Activated naive CD8-positive, alpha-beta T cell treated with anti-CD3 and anti-CD28 coated beads for 36 hours (primary cell): ENCODE measurements around the gene DPP9. TPM values are rescaled to one million over a fixed set of nuclear protein-coding genes. Genes with fewer than 3 reads are reported as not detected.
"Not testable (repeated sequence)": the region's sequence is repeated elsewhere in the genome, so short reads cannot be mapped to it uniquely, and the experiment has no call there.

Experiments
- DNase-seq: peaks from one replicate; pipeline ENCODE4 v3.0.0; 2021
- H3K27ac Mint-ChIP-seq: one replicate; pipeline ENCODE4 v1.8.0; 2022; ENCODE audit warnings: mild to moderate bottlenecking, moderate library complexity, mixed read lengths
- H3K27me3 Mint-ChIP-seq: one replicate; pipeline ENCODE4 v1.8.0; 2022; ENCODE audit warnings: mild to moderate bottlenecking, mixed read lengths
- H3K36me3 Mint-ChIP-seq: one replicate; pipeline ENCODE4 v1.8.0; 2021; ENCODE audit warnings: mild to moderate bottlenecking, mixed read lengths
- H3K4me1 Mint-ChIP-seq: one replicate; pipeline ENCODE4 v1.8.0; 2021; ENCODE audit warnings: mixed read lengths
- H3K4me3 Mint-ChIP-seq: one replicate; pipeline ENCODE4 v1.8.0; 2022; ENCODE audit warnings: mild to moderate bottlenecking, moderate library complexity, mixed read lengths
- H3K9me3 Mint-ChIP-seq: one replicate; pipeline ENCODE4 v1.8.0; 2022; ENCODE audit warnings: mixed read lengths
- total RNA-seq, 2 experiments: library from RNA; stranded (reverse); gene quantifications; one replicate each; pipeline ENCODE4 v1.2.3, GENCODE V29; 2021

The DPP9 gene
- total RNA-seq, 2 experiments from 2014 or later: 71.7 to 72.3 TPM

GRCh38 chr19:4690361-4690760 is 33.3 kb downstream of the DPP9 start:
- Mint-ChIP-seq H3K4me3 (no peak overlapping the region), H3K36me3 (peaks cover 13% of the 10 kb centered on the region), H3K9me3 (no peaks in the 10 kb centered on the region), H3K27me3 (no peaks in the 10 kb centered on the region), H3K4me1 (no peaks in the 10 kb centered on the region), H3K27ac (no peak overlapping the region)
- DNase-seq: no peak

- Mint-ChIP-seq H3K9me3 (no peaks in the 10 kb centered on the region), H3K27ac (no peak overlapping the region), H3K4me1 (no peaks in the 10 kb centered on the region), H3K27me3 (no peaks in the 10 kb centered on the region), H3K4me3 (no peak overlapping the region), H3K36me3 (peaks cover 10% of the 10 kb centered on the region)
- DNase-seq: no peak
These were observed 34.2 kb downstream of the DPP9 start for GRCh38 chr19:4689403-4689802.

DNA sequence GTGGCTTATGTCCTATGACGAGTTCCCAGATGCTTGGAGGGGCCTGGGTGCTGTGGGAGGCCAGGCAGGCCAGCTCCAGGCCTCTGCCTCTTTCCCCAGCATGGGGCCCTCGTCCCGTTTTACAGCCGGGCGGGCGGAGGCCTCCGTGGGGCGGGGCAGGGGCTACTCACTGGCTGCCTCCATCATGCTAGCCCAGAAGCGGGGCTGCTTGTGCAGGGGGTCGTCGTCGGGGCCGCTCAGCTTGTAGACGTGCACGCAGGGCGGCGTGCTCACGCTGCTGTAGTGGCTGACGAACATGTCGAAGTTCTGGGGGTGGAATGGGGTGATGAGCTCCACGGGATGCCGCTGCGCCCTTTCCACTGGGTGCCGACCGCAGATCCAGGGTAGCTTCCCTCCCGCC is 35.1 kb downstream of the DPP9 start:
- DNase-seq: no peak
- no peak overlapping the region for H3K4me3 Mint-ChIP-seq
- no peaks in the 10 kb centered on the region for H3K27me3 Mint-ChIP-seq
- no peak overlapping the region for H3K27ac Mint-ChIP-seq
- H3K4me1 Mint-ChIP-seq: no peaks in the 10 kb centered on the region
- peaks cover 8% of the 10 kb centered on the region for H3K36me3 Mint-ChIP-seq
- H3K9me3 Mint-ChIP-seq: no peaks in the 10 kb centered on the region

DNA sequence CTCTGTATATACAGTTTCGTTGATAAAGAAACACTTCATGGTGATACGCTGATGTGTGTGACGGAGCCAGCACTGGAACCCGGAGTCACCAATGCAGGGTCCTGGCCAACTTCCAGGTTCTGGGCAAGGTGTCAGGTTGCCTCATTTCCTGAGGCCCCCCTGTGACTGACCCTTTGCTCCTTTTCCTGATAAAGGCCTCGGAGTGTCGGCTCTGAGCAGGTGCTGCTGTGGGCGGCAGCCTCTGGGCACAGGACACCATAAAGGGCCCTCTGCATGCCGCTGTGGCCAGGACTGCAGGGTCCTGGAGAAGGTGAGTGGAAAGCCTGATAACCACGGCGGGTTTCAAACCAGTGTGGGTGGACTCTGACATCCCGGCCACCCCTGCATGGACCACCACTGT is 36.2 kb downstream of the DPP9 start:
- Mint-ChIP-seq H3K36me3 (peaks cover 4% of the 10 kb centered on the region), H3K4me3 (no peak overlapping the region), H3K27ac (no peak overlapping the region), H3K4me1 (no peaks in the 10 kb centered on the region), H3K27me3 (no peaks in the 10 kb centered on the region), H3K9me3 (no peaks in the 10 kb centered on the region)
- DNase-seq: no peak

DNA sequence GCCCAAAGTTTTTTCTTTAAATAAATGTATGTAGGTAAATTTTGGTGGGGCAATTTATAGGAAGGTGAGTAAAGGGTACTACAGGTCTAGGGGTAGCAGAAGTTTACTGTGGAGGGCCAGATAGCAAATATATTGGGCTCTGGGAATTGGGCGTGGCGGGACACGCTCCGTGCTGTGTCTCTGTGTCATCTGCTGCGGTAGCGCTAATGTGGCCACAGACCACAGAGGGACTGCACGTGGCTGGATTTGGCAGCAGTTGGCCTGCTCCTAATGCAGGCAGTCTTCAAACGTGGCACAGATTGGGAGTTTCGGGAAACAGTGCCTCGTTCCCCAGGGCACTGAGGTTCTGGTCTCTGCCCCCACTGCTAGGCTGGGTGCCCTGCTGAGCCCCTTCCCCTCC is 36.9 kb downstream of the DPP9 start:
- Mint-ChIP-seq H3K27ac (no peak overlapping the region), H3K4me3 (no peak overlapping the region), H3K9me3 (no peaks in the 10 kb centered on the region), H3K36me3 (peaks cover 4% of the 10 kb centered on the region), H3K27me3 (no peaks in the 10 kb centered on the region), H3K4me1 (no peaks in the 10 kb centered on the region)
- DNase-seq: no peak

GRCh38 chr19:4684312-4685095 is 39.1 kb downstream of the DPP9 start:
- no peak for DNase-seq
- H3K27me3 Mint-ChIP-seq: no peaks in the 10 kb centered on the region
- H3K27ac Mint-ChIP-seq: no peak overlapping the region
- H3K9me3 Mint-ChIP-seq: no peaks in the 10 kb centered on the region
- H3K36me3 Mint-ChIP-seq: peaks cover 4% of the 10 kb centered on the region
- no peak overlapping the region for H3K4me3 Mint-ChIP-seq
- H3K4me1 Mint-ChIP-seq: no peaks in the 10 kb centered on the region

GRCh38 chr19:4682417-4683200 is 41.0 kb downstream of the DPP9 start:
- H3K27ac Mint-ChIP-seq: no peak overlapping the region
- peaks cover 11% of the 10 kb centered on the region for H3K36me3 Mint-ChIP-seq
- no peaks in the 10 kb centered on the region for H3K9me3 Mint-ChIP-seq
- DNase-seq: no peak
- H3K27me3 Mint-ChIP-seq: no peaks in the 10 kb centered on the region
- H3K4me3 Mint-ChIP-seq: no peak overlapping the region
- H3K4me1 Mint-ChIP-seq: no peaks in the 10 kb centered on the region

GRCh38 chr19:4680021-4680420 is 43.6 kb downstream of the DPP9 start:
- not testable (repeated sequence) for H3K27ac Mint-ChIP-seq, H3K27me3 Mint-ChIP-seq, DNase-seq, H3K9me3 Mint-ChIP-seq, H3K4me3 Mint-ChIP-seq, H3K4me1 Mint-ChIP-seq
- peaks cover 11% of the 10 kb centered on the region for H3K36me3 Mint-ChIP-seq

GRCh38 chr19:4678881-4679790 is 44.5 kb downstream of the DPP9 start:
- no peak overlapping the region for H3K27ac Mint-ChIP-seq
- no peaks in the 10 kb centered on the region for H3K27me3 Mint-ChIP-seq
- H3K4me1 Mint-ChIP-seq: no peaks in the 10 kb centered on the region
- H3K9me3 Mint-ChIP-seq: no peaks in the 10 kb centered on the region
- H3K4me3 Mint-ChIP-seq: peak overlapping the region; percentile 25
- peak; percentile 22 for DNase-seq
- H3K36me3 Mint-ChIP-seq: peaks cover 11% of the 10 kb centered on the region

DNA sequence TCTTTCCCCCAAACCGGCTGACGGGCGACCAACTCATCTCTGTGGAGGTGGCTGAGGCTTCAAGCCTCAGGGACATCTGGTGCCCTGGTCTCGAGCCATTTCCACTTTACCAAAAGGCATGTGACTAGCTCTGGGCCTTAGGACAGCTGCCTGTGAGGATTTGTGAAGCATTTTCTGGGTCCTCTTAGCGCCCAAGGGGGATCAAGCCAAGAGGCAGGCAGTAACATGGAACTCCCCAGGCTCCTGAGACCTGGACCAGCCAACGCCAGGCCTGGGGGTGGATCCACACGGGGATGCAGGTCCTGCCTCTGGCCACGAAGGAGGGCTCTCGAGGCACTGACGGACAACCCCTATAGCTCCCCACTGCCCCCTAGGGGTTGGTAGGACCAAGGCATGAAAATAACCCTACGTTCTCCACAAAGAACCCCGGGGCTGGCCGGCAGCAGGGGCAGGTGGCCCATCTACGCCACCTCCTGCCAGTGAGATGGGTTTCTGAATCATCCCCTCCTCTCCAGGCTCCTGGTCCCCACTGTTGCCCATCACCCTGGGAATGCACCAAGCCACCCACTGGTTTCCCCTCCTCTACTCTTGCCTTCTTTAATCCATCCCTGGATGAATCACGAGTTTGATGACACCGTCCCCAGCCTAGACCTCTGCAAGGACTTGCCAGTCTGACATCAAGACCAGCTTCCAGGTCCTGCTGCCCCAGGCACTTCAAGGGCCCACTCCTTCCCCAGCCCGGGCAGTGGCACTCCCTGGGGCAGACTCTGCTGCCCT is 46.5 kb downstream of the DPP9 start:
- Mint-ChIP-seq H3K4me3 (no peak overlapping the region), H3K9me3 (no peaks in the 10 kb centered on the region), H3K27me3 (no peaks in the 10 kb centered on the region), H3K36me3 (peaks cover 7% of the 10 kb centered on the region), H3K4me1 (no peaks in the 10 kb centered on the region), H3K27ac (no peak overlapping the region)
- DNase-seq: peak; percentile 42

DNA sequence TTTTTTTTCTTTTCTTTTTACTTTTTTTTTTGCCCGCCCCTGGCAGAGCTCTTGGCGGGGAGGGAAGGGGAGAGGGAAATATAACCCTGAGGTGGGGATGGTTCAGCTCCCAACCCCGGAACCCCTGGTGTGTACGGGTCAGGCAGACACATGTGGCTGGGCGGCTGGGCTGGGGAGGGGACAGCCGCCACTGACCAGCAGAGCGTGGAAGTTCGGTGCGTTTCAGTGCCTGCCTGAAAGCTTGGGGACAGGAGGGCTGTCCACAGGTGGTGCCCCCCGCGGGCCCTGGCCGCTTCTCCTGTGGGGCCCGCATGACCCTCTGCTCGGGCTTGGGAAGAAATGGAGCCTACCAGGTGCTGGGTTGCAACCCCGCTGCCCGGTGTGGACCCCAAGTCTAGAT is 48.3 kb downstream of the DPP9 start:
- no peak for DNase-seq
- no peak overlapping the region for H3K4me3 Mint-ChIP-seq
- no peaks in the 10 kb centered on the region for H3K27me3 Mint-ChIP-seq
- H3K9me3 Mint-ChIP-seq: no peaks in the 10 kb centered on the region
- H3K36me3 Mint-ChIP-seq: peaks cover 7% of the 10 kb centered on the region
- no peaks in the 10 kb centered on the region for H3K4me1 Mint-ChIP-seq
- H3K27ac Mint-ChIP-seq: no peak overlapping the region

DNA sequence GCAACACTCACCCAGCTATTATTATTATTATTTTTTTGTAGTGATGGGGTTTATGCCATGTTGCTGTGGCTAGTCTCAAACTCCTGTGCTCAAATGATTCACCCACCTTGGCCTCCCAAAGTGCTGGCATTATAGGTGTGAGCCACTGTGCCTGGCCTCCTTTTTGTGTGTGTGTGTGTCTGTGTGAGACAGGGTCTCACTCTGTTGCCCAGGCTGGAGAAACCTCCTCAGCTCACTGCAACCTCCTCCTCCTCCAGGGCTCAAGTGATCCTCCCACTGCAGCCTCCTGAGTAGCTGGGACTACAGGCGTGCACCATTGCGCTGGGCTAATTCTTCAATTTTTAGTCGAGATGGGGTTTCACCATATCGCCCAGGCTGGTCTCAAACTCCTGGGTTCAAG is 49.9 kb downstream of the DPP9 start:
- H3K27ac Mint-ChIP-seq: no peak overlapping the region

GRCh38 chr19:4673216-4673615 is 50.4 kb downstream of the DPP9 start:
- H3K4me1 Mint-ChIP-seq: peaks cover 12% of the 10 kb centered on the region
- no peaks in the 10 kb centered on the region for H3K27me3 Mint-ChIP-seq
- no peak for DNase-seq
- H3K4me3 Mint-ChIP-seq: no peak overlapping the region
- no peak overlapping the region for H3K27ac Mint-ChIP-seq
- peaks cover 4% of the 10 kb centered on the region for H3K36me3 Mint-ChIP-seq
- no peaks in the 10 kb centered on the region for H3K9me3 Mint-ChIP-seq

More for the DNA sequence above, 49.9 kb downstream of the DPP9 start:
- Mint-ChIP-seq H3K4me3 (no peak overlapping the region), H3K4me1 (peaks cover 7% of the 10 kb centered on the region), H3K36me3 (peaks cover 1% of the 10 kb centered on the region), H3K9me3 (no peaks in the 10 kb centered on the region), H3K27me3 (no peaks in the 10 kb centered on the region)
- no peak for DNase-seq

GRCh38 chr19:4671185-4671851 is 52.3 kb downstream of the DPP9 start:
- H3K4me3 Mint-ChIP-seq: no peak overlapping the region
- peaks cover 10% of the 10 kb centered on the region for H3K36me3 Mint-ChIP-seq
- peaks cover 15% of the 10 kb centered on the region for H3K4me1 Mint-ChIP-seq

More at GRCh38 chr19:4671185-4671851, 52.3 kb downstream of the DPP9 start:
- Mint-ChIP-seq H3K27ac (no peak overlapping the region), H3K27me3 (no peaks in the 10 kb centered on the region), H3K9me3 (no peaks in the 10 kb centered on the region)
- DNase-seq: no peak
